Stimulated activated naive CD4-positive, alpha-beta T cell (primary cell): ENCODE results near the gene CHCHD4.

Source experiments
- DNase-seq, 6 experiments: peaks; one replicate each; lab custom pipeline; 2025; lab: John Stamatoyannopoulos, UW

The CHCHD4 gene

DNA sequence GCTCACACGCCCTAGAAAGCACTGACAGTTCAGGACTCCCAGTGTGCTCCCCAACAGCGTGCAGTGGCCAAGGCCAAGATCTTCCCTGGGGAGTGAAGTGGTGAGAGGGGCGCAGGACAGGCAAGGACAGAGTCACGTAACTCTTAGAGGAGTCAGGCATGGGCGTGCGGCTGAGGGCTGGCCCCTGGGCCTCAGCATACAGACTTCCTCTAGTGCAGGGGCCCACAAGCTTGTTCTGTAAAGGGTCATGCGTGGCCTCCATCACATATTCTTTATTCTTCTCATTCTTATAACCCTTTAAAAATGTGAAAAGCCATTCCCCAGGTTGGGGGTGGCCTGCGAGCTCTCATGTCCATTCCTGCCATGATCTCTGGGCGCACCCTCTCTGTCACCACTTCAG, 25.4 kb upstream of the CHCHD4 start:
- DNase-seq: no peak

DNA sequence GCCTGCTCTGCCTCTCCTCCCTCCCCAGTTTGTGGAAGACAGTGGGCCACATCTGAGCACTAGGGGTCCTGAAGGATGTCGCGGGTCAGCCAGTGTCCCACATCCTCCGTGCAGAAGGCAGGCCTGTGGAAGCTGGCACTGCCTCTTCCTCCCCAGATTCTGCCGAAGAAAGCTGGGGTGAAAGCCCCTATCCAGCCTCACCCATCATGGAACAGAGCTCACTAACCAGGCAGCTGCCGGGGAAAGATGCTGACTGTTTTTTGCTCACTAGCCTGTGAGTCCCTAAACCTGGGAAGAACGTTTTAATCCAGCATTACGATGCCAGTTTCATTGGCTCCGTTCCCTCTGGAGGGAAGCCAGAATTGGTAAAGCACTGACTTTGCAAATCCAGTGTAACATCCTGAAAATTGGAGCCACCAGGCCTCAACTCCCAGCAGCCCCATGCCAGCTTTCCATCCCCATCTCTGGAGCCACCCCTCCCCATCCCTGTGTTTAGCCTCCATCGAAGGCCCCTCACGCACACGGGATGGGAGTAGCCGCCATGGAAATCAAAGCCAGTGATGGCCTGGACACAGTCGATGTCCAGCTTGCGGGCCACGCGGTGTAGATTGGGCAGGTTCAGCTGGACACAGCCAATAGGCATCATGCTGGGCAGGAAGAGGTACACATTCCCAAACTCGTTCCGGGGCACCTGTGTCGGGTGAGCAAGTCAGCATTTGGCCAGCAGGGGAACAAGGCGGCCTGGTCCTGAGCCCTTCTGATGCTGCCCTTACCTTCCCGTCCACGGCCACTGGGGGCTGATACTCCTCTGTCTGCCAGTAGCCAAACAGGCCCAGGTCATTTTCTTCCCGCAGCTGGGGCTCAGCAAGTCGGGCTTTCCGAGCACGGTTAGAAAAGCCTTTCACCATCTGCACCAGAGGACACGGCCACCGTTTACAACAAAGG, 23.6 kb upstream of the CHCHD4 start:
- DNase-seq: no peak

GRCh38 chr3:14147617-14148016, 22.9 kb upstream of the CHCHD4 start:
- DNase-seq: no peak

DNA sequence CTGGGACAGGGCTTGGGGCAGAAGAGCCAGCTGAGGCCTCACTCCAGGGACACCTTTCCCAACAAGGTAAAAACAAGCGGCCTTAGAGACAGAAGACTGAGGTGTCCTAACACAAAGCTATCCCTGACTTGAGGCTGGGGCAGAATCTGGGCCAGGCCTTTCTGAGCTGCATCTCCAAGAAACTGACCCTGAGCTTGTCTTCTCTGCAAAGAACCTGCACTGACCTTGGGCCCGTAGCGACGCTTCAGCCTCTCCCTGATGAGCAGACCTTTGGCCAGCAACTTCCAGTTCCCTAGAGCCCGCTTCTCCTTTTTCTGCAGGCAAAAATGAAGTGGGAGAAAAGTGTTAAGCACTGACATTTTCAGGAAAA, 22.4 kb upstream of the CHCHD4 start:
- DNase-seq: no peak

- DNase-seq: no peak
Measured at GRCh38 chr3:14146381-14147065, 21.9 kb upstream of the CHCHD4 start.

DNA sequence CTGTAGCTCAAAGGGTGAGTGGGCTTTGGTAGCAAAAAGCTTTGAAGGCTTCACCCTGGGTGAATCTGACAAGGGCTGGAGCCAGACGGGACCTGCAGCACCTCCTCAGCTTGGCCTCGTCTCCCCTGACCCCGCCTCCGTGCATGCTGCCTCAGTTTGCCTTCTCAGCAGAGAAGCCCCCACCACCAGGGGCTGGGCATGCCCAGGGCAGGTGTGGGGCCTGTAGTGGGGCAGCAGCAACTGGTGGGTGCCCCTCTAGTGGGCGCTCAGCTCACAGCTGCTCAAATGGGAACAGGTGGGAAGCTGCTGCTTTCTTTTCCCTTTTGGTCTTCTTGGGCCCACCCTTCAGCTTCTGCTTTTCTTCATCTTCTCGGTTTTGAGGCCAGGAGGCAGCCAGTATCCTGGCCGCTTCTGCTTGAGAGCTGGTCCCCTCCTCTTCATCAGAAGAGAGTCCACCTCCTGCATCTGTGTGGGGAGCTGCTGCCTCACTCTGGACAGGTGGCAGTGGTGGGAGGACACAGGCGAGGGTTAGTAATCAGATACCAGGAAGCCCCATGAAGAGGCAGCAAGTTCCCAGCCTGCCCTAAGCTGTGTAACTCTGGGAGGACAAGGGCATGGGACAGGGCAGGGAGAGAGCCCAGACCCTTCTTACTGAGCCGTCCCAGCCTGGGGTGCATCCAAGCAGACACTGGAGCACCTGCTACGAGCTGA, 21.2 kb upstream of the CHCHD4 start:
- no peak for DNase-seq

DNA sequence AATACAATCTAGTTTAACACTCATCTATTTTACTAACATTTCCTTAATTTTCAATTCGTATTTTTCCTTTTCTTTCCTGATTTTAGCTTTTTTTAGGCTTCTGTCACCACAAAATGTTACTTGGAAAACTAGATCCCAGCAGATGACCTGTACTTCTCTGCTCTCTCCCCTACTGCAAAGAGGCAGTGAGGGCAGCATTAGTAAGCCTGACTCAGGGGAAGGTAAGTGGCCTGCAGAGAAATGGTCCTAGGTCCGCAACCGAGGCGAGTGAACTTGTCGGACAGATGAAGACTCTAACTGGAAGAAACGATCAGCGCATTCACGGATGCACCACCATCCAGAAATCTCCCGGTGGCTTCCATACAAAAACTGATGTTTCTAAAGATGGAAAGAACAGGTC, 20.6 kb upstream of the CHCHD4 start:
- no peak for DNase-seq

GRCh38 chr3:14144423-14145075, 19.9 kb upstream of the CHCHD4 start:
- peak; percentile 50 to 88 (median 72) for DNase-seq

DNA sequence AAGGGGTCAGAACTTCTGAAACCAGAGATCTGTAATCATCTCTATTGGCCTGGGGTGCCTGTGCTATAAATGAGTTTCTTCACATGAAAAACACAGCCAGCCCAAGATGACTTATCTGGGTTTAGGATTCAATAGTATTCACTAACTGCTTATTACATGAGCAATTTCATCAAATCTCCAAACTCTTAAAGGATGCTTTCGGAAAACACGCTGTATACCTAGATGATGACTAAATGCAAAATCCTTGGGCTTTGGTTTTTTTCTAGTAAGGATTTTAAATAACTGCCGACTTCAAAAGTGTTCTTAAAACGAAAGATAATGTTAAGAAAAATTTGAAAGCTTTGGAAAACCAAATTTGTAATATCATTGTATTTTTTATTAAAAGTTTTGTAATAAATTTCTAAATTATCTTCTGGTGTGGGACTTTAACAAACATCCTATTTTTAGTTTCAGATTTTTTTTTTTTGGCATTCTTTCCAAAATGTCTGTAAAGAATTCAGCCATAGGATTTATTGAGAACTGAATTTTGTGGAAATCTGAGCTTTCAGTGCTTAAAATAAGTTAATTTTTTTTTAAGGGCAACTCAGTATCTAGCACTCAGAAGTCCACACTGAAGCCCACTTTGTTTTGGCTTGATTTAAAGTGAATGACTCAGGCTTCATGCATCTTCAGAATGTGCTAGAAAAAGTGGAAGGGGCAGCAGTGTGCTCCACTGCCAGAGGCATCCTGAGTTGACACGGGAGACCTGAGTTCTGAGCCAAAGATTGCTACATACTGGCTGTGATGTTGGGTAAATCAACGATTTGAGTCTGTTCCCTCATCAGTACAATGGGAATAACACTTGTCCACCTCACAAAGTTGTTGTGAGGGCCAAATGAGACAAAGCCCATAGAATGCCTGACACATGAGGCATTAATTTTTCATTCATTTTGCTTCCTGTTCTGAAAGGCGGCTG, 18.9 kb upstream of the CHCHD4 start:
- DNase-seq: no peak

- peak; percentile 54 to 80 (median 66) for DNase-seq
Measured at GRCh38 chr3:14142567-14143270, 18.0 kb upstream of the CHCHD4 start.

GRCh38 chr3:14141602-14142341, 17.1 kb upstream of the CHCHD4 start:
- no peak for DNase-seq

- no peak for DNase-seq
Measured at GRCh38 chr3:14141144-14141543, 16.5 kb upstream of the CHCHD4 start.

GRCh38 chr3:14140668-14141067, 16.0 kb upstream of the CHCHD4 start:
- DNase-seq: no peak

DNA sequence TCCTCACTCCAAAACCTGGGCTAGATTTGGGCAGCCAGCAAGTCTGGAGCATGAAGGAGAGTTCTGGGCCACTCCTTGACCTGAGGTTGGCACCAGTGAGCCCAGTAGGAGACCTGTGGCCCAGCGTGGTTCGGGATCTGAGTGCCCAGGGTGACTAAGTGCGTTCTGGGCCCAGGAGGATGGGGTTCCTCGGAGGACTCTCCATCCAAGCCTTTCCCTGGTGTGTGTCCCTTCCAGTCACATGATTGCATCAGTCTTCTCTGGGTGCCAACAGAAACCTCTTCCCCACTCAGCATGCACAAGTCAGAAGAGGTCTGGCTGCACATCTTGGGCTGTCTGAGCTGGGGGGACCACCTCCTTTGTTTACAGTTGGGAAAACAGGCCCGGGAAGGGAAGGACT, 15.1 kb upstream of the CHCHD4 start:
- no peak for DNase-seq

DNA sequence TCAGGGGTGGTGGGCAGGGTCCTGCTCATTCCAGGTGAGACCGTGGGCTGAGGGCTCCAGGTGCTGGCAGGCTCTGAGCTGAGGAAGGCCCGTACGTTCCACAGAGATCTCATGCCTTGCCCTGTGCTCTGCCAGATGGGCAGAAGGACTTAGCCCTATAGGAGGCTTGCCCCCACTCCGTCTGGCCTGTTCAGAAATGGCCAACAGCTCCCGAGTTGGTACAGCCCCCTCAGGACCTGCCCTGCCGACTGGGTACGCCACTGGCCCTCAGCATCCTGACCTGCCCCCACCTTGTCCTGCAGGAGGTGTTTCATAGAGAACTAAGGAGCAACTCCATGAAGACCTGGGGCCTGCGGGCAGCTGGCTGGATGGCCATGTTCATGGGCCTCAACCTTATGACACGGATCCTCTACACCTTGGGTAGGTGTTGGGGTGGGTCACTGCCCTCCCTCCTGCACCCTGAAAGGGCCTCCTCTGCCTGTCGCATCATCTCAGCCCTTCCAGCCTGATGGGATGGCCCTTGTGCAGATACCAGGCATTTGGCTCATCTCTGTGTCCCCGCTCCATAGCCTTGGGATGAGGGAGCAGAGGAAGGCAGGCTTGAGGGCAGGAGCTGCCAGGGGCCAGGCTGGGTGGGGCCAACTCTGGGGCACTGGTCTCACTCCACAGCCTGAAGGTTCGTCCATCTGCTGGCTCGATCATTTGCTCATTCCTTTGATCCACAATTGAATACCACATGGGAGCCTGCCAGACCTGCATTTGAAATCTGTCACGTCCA, 14.4 kb upstream of the CHCHD4 start:
- DNase-seq: no peak

GRCh38 chr3:14138109-14138877, 13.6 kb upstream of the CHCHD4 start:
- no peak for DNase-seq

DNA sequence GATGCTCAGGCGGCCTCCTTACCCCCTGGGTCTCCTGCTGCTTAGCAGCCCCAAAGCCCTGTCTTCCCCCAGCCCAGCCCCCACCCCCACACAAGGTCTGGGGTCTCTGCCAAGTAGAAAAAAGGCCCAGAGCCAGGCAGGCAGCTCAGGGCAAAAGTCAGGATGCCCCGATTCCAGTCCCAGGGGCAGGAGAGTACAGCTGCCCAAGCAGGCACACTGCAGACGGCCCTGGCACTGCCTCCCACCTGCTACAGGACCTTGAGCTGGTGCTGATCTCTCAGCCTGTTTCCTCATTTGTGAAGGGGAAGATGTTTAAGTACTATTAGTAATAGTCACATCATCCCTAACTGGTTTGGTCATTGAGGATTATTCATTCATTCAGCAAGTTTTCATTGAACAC, 12.8 kb upstream of the CHCHD4 start:
- no peak for DNase-seq

GRCh38 chr3:14137004-14137403, 12.3 kb upstream of the CHCHD4 start:
- no peak for DNase-seq
